T-helper 2 cell treated with Interferon-gamma antibody and Interleukin-4, amounts not matched to agents 5 μg/mL and 100 μg/mL, for 36 hours (primary cell): ENCODE results near the gene TMEFF2.

Experiments
- DNase-seq: peaks from one replicate; pipeline ENCODE4 v3.0.0; 2021; ENCODE audit warnings: low spot score
- H3K27ac Mint-ChIP-seq: one replicate; pipeline ENCODE4 v1.8.0; 2021; ENCODE audit warnings: mild to moderate bottlenecking, mixed read lengths
- H3K27me3 Mint-ChIP-seq: one replicate; pipeline ENCODE4 v1.8.0; 2021; ENCODE audit warnings: low read depth, mixed read lengths
- H3K36me3 Mint-ChIP-seq: one replicate; pipeline ENCODE4 v1.8.0; 2021; ENCODE audit warnings: low read depth, mixed read lengths
- H3K4me1 Mint-ChIP-seq: one replicate; pipeline ENCODE4 v1.8.0; 2021; ENCODE audit warnings: low read depth, mixed read lengths
- H3K4me3 Mint-ChIP-seq: one replicate; pipeline ENCODE4 v1.8.0; 2022; ENCODE audit warnings: mild to moderate bottlenecking, moderate library complexity, mixed read lengths
- H3K9me3 Mint-ChIP-seq: one replicate; pipeline ENCODE4 v1.8.0; 2021; ENCODE audit warnings: mixed read lengths

TMEFF2 gene

DNA sequence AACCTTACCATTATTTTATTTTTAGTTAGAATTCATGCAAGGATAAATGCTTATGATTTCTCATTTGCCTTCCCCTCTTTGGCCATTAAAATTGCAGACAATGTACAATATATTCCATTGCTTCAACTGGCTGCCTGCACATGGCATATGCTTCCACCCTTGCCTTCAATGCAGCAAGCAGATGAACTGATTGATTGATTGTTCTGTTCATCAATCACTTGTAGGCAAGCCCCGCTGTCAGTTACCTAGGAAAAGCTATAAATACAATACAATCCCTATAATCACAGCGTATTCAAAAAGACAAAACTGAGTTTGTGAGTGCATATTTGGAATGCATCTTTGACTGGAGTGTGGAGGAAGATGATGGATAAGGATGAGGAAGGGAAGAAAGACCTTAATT is 274.2 kb downstream of the TMEFF2 start:
- Mint-ChIP-seq H3K9me3 (no peaks in the 10 kb centered on the region), H3K4me1 (no peaks in the 10 kb centered on the region), H3K27me3 (peaks cover 2% of the 10 kb centered on the region), H3K27ac (no peak overlapping the region), H3K36me3 (no peaks in the 10 kb centered on the region), H3K4me3 (no peak overlapping the region)
- DNase-seq: no peak

DNA sequence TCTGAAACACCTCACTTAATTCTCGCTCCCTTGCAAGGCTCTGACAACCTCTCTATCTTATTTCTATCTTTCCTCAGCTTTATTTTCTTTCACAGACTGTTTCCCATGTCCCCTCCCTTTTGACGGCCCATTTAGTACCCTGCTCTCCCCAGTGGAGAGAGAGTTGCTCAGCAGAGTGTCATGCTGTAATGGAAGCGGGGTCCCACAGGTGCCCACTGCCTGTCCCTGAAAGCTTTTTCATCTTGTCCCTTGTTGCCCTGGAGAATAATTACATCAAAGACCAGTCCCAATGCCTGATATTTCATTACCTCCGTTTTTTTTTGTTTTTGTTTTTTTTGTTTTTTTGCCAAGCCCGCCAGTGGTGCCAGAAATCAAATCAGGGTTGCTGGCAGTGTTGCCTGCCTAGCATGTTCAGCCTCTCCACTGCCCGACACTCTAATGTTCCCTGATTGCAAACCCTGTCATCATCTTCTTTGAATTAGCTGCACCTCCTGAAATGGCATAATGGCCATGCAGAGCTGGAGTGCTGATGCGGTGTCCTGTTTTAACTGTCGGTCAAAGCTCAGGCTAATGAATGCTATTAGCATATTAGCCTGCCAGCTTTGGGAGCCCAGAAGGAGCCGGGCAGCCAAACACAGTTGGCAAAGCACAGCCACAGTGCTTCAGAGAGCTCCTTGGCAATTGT is 276.6 kb downstream of the TMEFF2 start:
- no peak overlapping the region for H3K27ac Mint-ChIP-seq
- H3K36me3 Mint-ChIP-seq: no peaks in the 10 kb centered on the region
- H3K9me3 Mint-ChIP-seq: no peaks in the 10 kb centered on the region
- no peak overlapping the region for H3K4me3 Mint-ChIP-seq
- no peaks in the 10 kb centered on the region for H3K27me3 Mint-ChIP-seq
- no peak for DNase-seq
- no peaks in the 10 kb centered on the region for H3K4me1 Mint-ChIP-seq

DNA sequence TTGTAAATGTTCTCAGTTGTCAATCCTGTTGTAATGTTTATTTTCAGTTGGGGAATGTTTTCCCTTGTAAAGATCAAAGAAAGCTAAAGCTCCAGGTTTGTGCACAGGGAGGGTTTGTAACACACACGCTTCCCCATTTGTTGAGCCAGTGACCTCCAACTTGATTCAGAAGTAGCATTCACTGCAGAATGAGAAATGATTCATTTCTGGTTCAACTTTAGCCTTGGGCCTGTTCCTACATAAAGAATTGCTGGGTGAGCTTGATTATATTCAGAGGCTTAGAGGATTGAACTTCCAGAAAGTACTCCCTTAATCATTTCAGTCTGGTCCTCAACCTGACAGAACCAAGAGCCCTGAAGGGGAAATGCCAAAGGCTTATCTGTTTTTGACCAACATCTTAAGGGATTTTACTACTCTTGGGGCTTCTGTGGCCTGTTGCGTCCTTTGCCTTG is 277.3 kb downstream of the TMEFF2 start:
- H3K36me3 Mint-ChIP-seq: no peaks in the 10 kb centered on the region
- DNase-seq: no peak
- no peak overlapping the region for H3K4me3 Mint-ChIP-seq
- H3K27ac Mint-ChIP-seq: no peak overlapping the region
- no peaks in the 10 kb centered on the region for H3K9me3 Mint-ChIP-seq
- no peaks in the 10 kb centered on the region for H3K27me3 Mint-ChIP-seq
- no peaks in the 10 kb centered on the region for H3K4me1 Mint-ChIP-seq

DNA sequence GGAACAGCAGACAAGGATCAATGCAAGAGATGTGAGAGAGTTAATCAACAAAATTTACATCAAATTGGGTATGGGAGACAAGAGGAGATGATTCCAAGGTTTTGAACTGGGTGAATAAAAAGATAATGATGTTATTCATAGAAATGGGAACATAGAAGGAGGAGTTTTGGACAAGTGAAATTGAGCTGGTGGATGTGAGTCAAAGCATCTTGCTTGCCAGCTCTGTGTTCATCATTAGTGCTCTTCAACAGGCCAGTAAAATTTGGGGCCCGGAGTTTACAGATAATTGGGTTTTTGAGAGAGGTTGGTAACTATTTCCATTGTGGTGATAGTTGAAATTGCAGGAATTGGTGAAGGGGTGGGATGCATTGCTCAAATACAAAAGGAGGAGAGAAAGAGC is 277.9 kb downstream of the TMEFF2 start:
- DNase-seq: no peak
- Mint-ChIP-seq H3K4me3 (no peak overlapping the region), H3K27me3 (no peaks in the 10 kb centered on the region), H3K9me3 (no peaks in the 10 kb centered on the region), H3K36me3 (no peaks in the 10 kb centered on the region), H3K4me1 (no peaks in the 10 kb centered on the region), H3K27ac (no peak overlapping the region)

DNA sequence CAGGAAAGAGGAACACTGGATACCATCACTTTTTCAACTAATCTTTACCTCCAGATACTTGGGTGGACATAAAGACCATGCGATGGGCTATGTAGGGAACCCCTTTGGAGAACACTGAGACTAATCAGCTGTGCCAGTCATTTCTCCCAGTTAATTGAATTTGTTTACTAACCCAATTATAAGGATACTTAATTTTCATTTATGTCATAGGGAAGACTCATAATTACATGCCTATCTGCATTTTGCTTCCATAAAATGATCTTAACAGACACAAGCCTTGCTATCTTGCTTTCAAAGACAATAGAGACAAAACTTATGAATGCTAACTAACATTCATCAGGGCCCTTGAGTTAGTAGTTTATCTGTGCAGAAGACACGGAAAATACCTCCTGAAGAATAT is 279.0 kb downstream of the TMEFF2 start:
- no peaks in the 10 kb centered on the region for H3K36me3 Mint-ChIP-seq
- no peaks in the 10 kb centered on the region for H3K27me3 Mint-ChIP-seq
- no peaks in the 10 kb centered on the region for H3K4me1 Mint-ChIP-seq
- H3K4me3 Mint-ChIP-seq: no peak overlapping the region
- H3K27ac Mint-ChIP-seq: no peak overlapping the region
- DNase-seq: no peak
- no peaks in the 10 kb centered on the region for H3K9me3 Mint-ChIP-seq

DNA sequence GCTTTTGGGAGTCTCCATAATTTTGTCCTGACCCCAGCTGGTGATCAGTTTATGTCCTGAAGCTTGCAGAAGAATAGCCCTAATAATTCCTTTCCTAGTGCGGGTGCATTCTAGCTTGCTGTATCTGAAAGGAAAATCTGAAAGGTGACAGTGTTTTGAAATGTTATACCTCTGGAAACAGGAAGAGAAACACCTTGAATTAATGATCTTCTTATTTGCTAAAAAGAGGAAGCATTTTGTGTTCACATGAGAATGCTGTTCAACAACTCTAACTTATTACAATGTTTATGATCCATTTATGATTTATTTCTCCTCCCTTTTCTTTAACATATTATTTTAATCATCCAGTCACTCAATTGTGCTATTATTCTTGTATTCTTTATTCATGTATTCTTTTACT is 280.9 kb downstream of the TMEFF2 start:
- Mint-ChIP-seq H3K4me1 (no peaks in the 10 kb centered on the region), H3K27me3 (no peaks in the 10 kb centered on the region), H3K36me3 (no peaks in the 10 kb centered on the region), H3K27ac (no peak overlapping the region), H3K9me3 (no peaks in the 10 kb centered on the region), H3K4me3 (no peak overlapping the region)
- no peak for DNase-seq

DNA sequence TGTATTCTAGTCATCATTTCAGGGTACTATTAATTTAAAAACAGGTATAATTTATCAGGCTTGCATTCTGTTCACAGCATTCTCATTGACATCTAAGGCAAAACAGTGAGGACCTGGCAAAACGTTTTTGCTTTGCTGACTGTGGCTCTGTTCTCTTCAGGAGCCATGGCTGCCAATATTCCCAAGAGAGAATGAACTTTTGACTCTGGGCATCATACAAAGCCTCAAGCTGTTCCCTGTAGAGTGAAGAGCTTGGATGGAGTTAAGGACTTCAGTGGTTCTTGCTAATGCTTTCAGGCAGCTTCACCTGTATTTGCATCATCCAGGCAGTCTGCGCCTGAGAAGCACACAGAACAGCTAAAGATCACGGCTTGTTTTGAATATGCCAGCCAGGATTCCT is 282.0 kb downstream of the TMEFF2 start:
- H3K9me3 Mint-ChIP-seq: no peaks in the 10 kb centered on the region
- H3K4me1 Mint-ChIP-seq: no peaks in the 10 kb centered on the region
- H3K4me3 Mint-ChIP-seq: no peak overlapping the region
- no peaks in the 10 kb centered on the region for H3K36me3 Mint-ChIP-seq
- DNase-seq: no peak
- no peaks in the 10 kb centered on the region for H3K27me3 Mint-ChIP-seq
- H3K27ac Mint-ChIP-seq: no peak overlapping the region

DNA sequence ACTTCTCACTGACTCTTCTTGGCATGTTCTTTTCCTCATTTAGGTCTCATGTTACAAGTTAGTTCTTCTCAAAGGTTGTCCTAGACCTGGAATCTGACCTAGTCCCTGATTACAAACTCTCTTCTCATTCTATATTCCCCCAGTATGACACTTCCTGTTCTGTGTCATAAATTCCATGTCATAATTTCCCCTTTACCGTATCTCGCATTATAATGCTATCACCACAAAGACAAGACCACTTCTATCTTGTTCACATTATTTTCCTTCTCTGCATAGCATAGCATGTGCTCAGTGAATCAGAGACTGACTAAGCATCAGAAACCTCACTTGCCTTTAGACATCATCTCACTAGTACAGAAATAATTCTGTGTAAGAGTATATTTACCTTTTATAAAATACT is 284.2 kb downstream of the TMEFF2 start:
- H3K36me3 Mint-ChIP-seq: no peaks in the 10 kb centered on the region
- no peak overlapping the region for H3K27ac Mint-ChIP-seq
- H3K9me3 Mint-ChIP-seq: no peaks in the 10 kb centered on the region
- H3K27me3 Mint-ChIP-seq: no peaks in the 10 kb centered on the region
- no peaks in the 10 kb centered on the region for H3K4me1 Mint-ChIP-seq
- no peak overlapping the region for H3K4me3 Mint-ChIP-seq
- no peak for DNase-seq

DNA sequence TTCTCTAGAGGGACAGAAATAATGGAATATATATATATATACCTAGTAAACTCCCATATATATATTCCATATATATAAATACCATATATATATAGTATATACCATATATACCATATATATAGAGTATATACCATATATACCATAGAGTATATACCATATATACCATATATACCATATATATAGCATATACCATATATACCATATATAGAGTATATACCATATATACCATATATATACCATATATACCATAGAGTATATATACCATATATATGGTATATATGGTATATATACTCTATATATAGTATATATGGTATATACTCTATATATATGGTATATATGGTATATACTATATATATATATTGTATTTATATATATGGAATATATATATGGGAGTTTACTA is 285.9 kb downstream of the TMEFF2 start:
- H3K4me1 Mint-ChIP-seq: no peaks in the 10 kb centered on the region
- H3K27ac Mint-ChIP-seq: no peak overlapping the region
- no peaks in the 10 kb centered on the region for H3K9me3 Mint-ChIP-seq
- DNase-seq: no peak
- H3K36me3 Mint-ChIP-seq: no peaks in the 10 kb centered on the region
- H3K4me3 Mint-ChIP-seq: no peak overlapping the region
- H3K27me3 Mint-ChIP-seq: no peaks in the 10 kb centered on the region

DNA sequence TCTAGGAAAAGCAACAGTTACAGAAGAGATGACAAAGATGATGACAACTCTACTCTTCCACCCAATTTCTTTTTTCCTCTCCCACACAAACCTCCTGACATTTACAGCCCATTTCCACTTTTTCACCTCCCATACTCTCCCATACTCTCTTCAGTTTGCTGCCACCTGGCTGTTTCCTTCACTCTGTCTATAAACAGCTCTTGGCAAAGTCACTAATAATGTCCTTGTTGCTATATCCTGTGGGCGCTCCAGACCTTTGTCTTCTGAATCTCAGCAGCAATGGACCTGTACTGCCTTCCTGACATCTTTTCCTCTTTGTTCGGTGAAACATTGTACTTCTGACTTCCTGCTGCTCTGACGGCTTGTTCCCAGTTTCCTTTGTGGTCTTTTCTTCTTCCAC is 287.2 kb downstream of the TMEFF2 start:
- H3K36me3 Mint-ChIP-seq: no peaks in the 10 kb centered on the region
- no peaks in the 10 kb centered on the region for H3K9me3 Mint-ChIP-seq
- DNase-seq: no peak
- H3K4me1 Mint-ChIP-seq: no peaks in the 10 kb centered on the region
- no peaks in the 10 kb centered on the region for H3K27me3 Mint-ChIP-seq
- no peak overlapping the region for H3K4me3 Mint-ChIP-seq
- H3K27ac Mint-ChIP-seq: no peak overlapping the region

DNA sequence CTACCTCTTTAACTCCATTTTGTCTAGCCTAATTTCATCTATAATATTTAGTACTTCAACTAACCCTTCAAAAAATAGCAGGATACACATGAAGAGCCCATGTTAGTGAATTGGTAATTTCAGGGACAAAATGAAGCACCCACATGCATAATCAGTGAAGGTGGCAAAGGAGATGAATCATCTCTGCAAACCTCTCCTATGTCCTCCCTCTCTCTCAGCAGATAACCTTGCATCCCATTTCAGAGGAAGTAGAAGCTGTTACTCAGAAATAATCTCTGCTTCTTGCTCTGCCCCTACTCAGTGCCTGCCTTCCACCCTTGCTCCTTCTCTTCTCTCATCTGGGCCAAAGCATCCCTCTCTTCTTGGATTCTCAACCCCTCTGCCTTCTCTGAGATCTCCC is 287.6 kb downstream of the TMEFF2 start:
- no peaks in the 10 kb centered on the region for H3K27me3 Mint-ChIP-seq
- H3K27ac Mint-ChIP-seq: no peak overlapping the region
- no peak overlapping the region for H3K4me3 Mint-ChIP-seq
- no peaks in the 10 kb centered on the region for H3K36me3 Mint-ChIP-seq
- no peaks in the 10 kb centered on the region for H3K9me3 Mint-ChIP-seq
- H3K4me1 Mint-ChIP-seq: no peaks in the 10 kb centered on the region
- DNase-seq: no peak

DNA sequence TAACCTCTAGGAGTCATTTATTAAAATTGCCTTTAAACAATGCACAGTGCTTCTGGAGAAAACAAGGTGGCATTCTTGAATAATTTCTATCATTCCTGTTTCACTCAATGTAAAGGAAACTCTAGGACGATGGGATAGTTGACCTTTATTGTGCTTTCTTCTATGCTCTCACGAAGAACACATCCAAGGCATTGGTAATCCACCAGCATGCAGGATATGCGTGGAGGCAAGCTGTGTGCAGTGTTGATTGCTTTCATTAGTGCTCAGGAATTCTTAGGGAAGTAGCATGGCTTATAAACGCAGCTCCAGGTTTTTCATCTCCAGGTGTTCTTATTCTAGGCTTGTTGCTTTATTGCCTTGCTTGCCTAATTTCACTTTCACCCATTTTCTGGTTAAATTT is 289.4 kb downstream of the TMEFF2 start:
- H3K27me3 Mint-ChIP-seq: no peaks in the 10 kb centered on the region
- H3K4me1 Mint-ChIP-seq: no peaks in the 10 kb centered on the region
- DNase-seq: no peak
- no peaks in the 10 kb centered on the region for H3K36me3 Mint-ChIP-seq
- H3K9me3 Mint-ChIP-seq: no peaks in the 10 kb centered on the region
- no peak overlapping the region for H3K4me3 Mint-ChIP-seq
- H3K27ac Mint-ChIP-seq: no peak overlapping the region

DNA sequence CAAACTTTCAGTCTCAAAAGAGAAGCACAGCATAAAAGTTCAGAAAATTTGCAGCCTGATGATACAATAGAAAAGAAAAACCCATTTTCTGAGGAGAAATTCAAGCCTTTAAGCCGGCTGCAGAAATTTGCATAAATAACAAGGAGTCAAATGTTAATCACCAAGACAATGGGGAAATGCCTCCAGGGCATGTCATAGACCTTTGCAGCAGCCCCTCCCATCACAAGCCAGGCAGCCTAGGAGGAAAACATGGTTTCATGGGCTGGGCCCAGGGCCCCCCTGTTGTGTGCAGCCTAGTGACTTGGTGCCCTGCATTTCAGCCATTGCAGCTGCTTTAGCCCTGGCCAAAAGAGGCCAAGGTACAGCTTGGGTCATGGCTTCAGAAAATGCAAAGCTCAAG is 293.7 kb downstream of the TMEFF2 start:
- no peaks in the 10 kb centered on the region for H3K9me3 Mint-ChIP-seq

DNA sequence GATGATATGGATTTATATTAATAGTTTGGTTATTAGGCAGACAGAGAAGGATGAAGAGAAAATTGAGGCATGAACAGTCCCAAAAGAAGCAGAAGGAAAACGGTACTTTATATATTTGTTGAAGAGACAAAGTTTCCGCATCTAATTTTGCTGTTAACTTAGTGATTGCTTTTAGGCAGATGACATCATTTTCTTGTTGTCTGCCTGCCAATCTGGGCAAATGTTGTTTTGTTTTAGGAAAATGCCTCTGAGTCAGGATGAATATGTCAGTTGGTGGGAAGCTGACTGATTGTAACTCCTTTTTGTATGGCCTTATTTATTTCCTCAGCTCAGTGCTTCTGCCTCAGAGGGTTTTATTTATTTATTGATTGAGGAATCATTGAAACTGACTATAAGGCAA is 295.3 kb downstream of the TMEFF2 start:
- DNase-seq: no peak
- Mint-ChIP-seq H3K27me3 (peaks cover 2% of the 10 kb centered on the region), H3K4me3 (no peak overlapping the region), H3K4me1 (no peaks in the 10 kb centered on the region), H3K36me3 (no peaks in the 10 kb centered on the region), H3K27ac (no peak overlapping the region), H3K9me3 (no peaks in the 10 kb centered on the region)

More for the DNA sequence above, 293.7 kb downstream of the TMEFF2 start:
- Mint-ChIP-seq H3K27ac (no peak overlapping the region), H3K36me3 (no peaks in the 10 kb centered on the region), H3K4me3 (no peak overlapping the region), H3K27me3 (peaks cover 2% of the 10 kb centered on the region), H3K4me1 (no peaks in the 10 kb centered on the region)
- no peak for DNase-seq
